HCT116 (cell line): ENCODE results near the gene ARSK. TPM values are rescaled to one million over a fixed set of nuclear protein-coding genes. Genes with fewer than 3 reads are reported as not detected.

Experiments
- ATAC-seq: fragments of 200-7000 bp; cut with Tn5 transposase; 2 replicates; pipeline ENCODE4 v1.9.1; 2020; ENCODE audit warnings: mild to moderate bottlenecking, moderate library complexity
- BruUV-seq: library from RNA; stranded (reverse); fragments of 400-500 nt; replicated peaks from 2 replicates; lab custom pipeline; 2021; lab: Mats Ljungman, UMichigan
- CTCF ChIA-PET: fragments of 300-600 bp; sonication (Branson Sonifier 250); formaldehyde crosslinking; loops from one replicate; lab custom pipeline; 2021; ENCODE audit warnings: antibody characterized with exemption; lab: Charles Lee
- POLR2A ChIA-PET: fragments of 300-600, 350-600 bp; sonication (Branson Sonifier 250); formaldehyde crosslinking; loops from one replicate; lab custom pipeline; 2021; ENCODE audit warnings: antibody characterized with exemption; lab: Charles Lee
- RAD21 ChIA-PET, 2 experiments: fragments of 300-600 bp; sonication (Branson Sonifier 250); formaldehyde crosslinking; loops; one replicate each; lab custom pipeline; 2023; ENCODE audit warnings: low total read pairs in 2 of 2; ENCODE audit not compliant: uncharacterized antibody in 2 of 2, unreplicated experiment in 2 of 2, low non-redundant PET in 1 of 2; lab: Charles Lee
- DNase-seq: peaks from one replicate; pipeline ENCODE4 v3.0.0-alpha.2; 2010; ENCODE audit warnings: low read depth, low spot score
- H2AFZ ChIP-seq: fragments of 200-600 bp; shearing (Covaris generic), sonication (generic); 2 replicates; pipeline ENCODE4 v1.6.1; 2017; ENCODE audit warnings: low read depth, mixed run types, mixed read lengths, antibody characterized with exemption, low read length; ENCODE audit not compliant: poor library complexity, severe bottlenecking
- H3K27ac ChIP-seq: 2 replicates; pipeline ENCODE4 v1.5.1; 2012; ENCODE audit warnings: low read depth, low read length
- H3K27me3 ChIP-seq: fragments of 200-600 bp; sonication (generic); 2 replicates; pipeline ENCODE4 v1.6.1; 2016; ENCODE audit warnings: mixed run types, low read length, mixed read lengths; ENCODE audit not compliant: insufficient read depth
- H3K36me3 ChIP-seq, 2 experiments: fragments of 200-500 bp in 1 of 2; fragments of 200-600 bp in 1 of 2; sonication (Bioruptor generic) in 1 of 2; sonication (generic) in 1 of 2; 2 replicates each; pipeline versions ENCODE4 v1.5.1 to v1.6.1; 2014 to 2016; ENCODE audit warnings: low read length in 2 of 2, inconsistent platforms in 1 of 2, mixed read lengths in 1 of 2, mixed run types in 1 of 2; ENCODE audit not compliant: insufficient read depth in 2 of 2, control insufficient read depth in 1 of 2
- H3K4me1 ChIP-seq, 2 experiments: fragments of 200-600 bp in 1 of 2; sonication (generic) in 1 of 2; 2 replicates each; pipeline versions ENCODE4 v1.5.1 to v1.6.1; 2012 to 2017; ENCODE audit warnings: low read length in 2 of 2, inconsistent platforms in 1 of 2, mild to moderate bottlenecking in 1 of 2, mixed read lengths in 1 of 2, mixed run types in 1 of 2, moderate library complexity in 1 of 2; ENCODE audit not compliant: insufficient read depth in 2 of 2, control insufficient read depth in 1 of 2
- H3K4me2 ChIP-seq: fragments of 200-600 bp; sonication (generic); 2 replicates; pipeline ENCODE4 v1.6.1; 2017; ENCODE audit warnings: mixed run types, low read length, mixed read lengths
- H3K4me3 ChIP-seq, 2 experiments: fragments of 200-600 bp in 1 of 2; sonication (generic) in 1 of 2; replicated peaks in 1 of 2; 2 replicates each; pipeline ENCODE4 v1.5.1; 2011 to 2016; ENCODE audit warnings: low read length in 2 of 2, control low read depth in 1 of 2, low read depth in 1 of 2, mild to moderate bottlenecking in 1 of 2, mixed read lengths in 1 of 2, mixed run types in 1 of 2
- H3K79me2 ChIP-seq: fragments of 200-600 bp; sonication (generic); 2 replicates; pipeline ENCODE4 v1.6.1; 2017; ENCODE audit warnings: mild to moderate bottlenecking, mixed run types, low read length, moderate library complexity, mixed read lengths; ENCODE audit not compliant: insufficient read depth
- H3K9ac ChIP-seq: fragments of 200-600 bp; sonication (generic); 2 replicates; pipeline ENCODE4 v1.6.1; 2016; ENCODE audit warnings: low read length, mixed read lengths
- H3K9me2 ChIP-seq: fragments of 200-600 bp; sonication (generic), shearing (Covaris generic); 2 replicates; pipeline ENCODE4 v1.6.1; 2017; ENCODE audit warnings: mixed run types, mild to moderate bottlenecking, moderate library complexity; ENCODE audit not compliant: insufficient read depth
- H3K9me3 ChIP-seq, 2 experiments: fragments of 200-500 bp in 1 of 2; fragments of 200-600 bp in 1 of 2; sonication (Bioruptor generic) in 1 of 2; sonication (generic) in 1 of 2; 2 replicates each; pipeline ENCODE4 v1.6.1; 2014 to 2017; ENCODE audit warnings: low read length in 2 of 2, mixed read lengths in 2 of 2, inconsistent platforms in 1 of 2, low read depth in 1 of 2, mild to moderate bottlenecking in 1 of 2, mixed run types in 1 of 2, moderate library complexity in 1 of 2; ENCODE audit not compliant: control insufficient read depth in 1 of 2, insufficient read depth in 1 of 2
- H4K20me1 ChIP-seq: fragments of 200-600 bp; sonication (generic), shearing (Covaris generic); 2 replicates; pipeline ENCODE4 v1.6.1; 2017; ENCODE audit warnings: mixed run types, mild to moderate bottlenecking, moderate library complexity; ENCODE audit not compliant: insufficient read depth
- CEBPB ChIP-seq: IDR thresholded peaks from 2 replicates; pipeline ENCODE4 v1.6.1; 2012; ENCODE audit warnings: low read depth
- EGR1 ChIP-seq: IDR thresholded peaks from 2 replicates; pipeline ENCODE4 v1.6.1; 2012; ENCODE audit warnings: low read depth
- EZH2 ChIP-seq: fragments of 200-600 bp; sonication (generic); IDR thresholded peaks from 2 replicates; pipeline ENCODE4 v1.6.1; 2017; ENCODE audit warnings: antibody characterized with exemption, mixed run types
- EZH2phosphoT487 ChIP-seq: fragments of 200-600 bp; IDR thresholded peaks from 2 replicates; pipeline ENCODE4 v1.6.1; 2018; ENCODE audit warnings: antibody characterized with exemption, borderline replicate concordance
- FOSL1 ChIP-seq: IDR thresholded peaks from 2 replicates; pipeline ENCODE4 v1.6.1; 2012; ENCODE audit warnings: low read depth
- JUND ChIP-seq: IDR thresholded peaks from 2 replicates; pipeline ENCODE4 v1.6.1; 2012
- POLR2A ChIP-seq: IDR thresholded peaks from 2 replicates; pipeline ENCODE4 v1.7.0; 2011; ENCODE audit warnings: borderline replicate concordance; ENCODE audit not compliant: insufficient read depth, insufficient read length; ENCODE audit errors: extremely low read depth
- RAD21 ChIP-seq: IDR thresholded peaks from 2 replicates; pipeline ENCODE4 v1.6.1; 2012; ENCODE audit warnings: low read depth, mild to moderate bottlenecking
- SIN3A ChIP-seq: IDR thresholded peaks from 2 replicates; pipeline ENCODE4 v1.6.1; 2012; ENCODE audit warnings: low read depth
- SP1 ChIP-seq: IDR thresholded peaks from 2 replicates; pipeline ENCODE4 v1.6.1; 2012; ENCODE audit warnings: low read depth
- SRF ChIP-seq: IDR thresholded peaks from 2 replicates; pipeline ENCODE4 v1.6.1; 2012; ENCODE audit warnings: low read depth
- TCF7L2 ChIP-seq: IDR thresholded peaks from 2 replicates; pipeline ENCODE4 v1.7.0; 2011; ENCODE audit warnings: borderline replicate concordance, inconsistent platforms; ENCODE audit not compliant: insufficient read depth, insufficient read length; ENCODE audit errors: extremely low read depth
- YY1 ChIP-seq: IDR thresholded peaks from 2 replicates; pipeline ENCODE4 v1.6.1; 2011; ENCODE audit warnings: low read length, low read depth, moderate library complexity, mild to moderate bottlenecking; ENCODE audit not compliant: insufficient replicate concordance; ENCODE audit errors: extremely low read depth
- ZFX ChIP-seq: fragments of 450-650 bp; IDR thresholded peaks from 2 replicates; pipeline ENCODE4 v1.6.1; 2017
- ZNF274 ChIP-seq: fragments of 200-500 bp; sonication (Bioruptor generic); IDR thresholded peaks from 2 replicates; pipeline ENCODE4 v1.6.1; 2014; ENCODE audit warnings: mild to moderate bottlenecking, low read depth, low read length, inconsistent platforms
- intact Hi-C: fragments of 100-400 bp; cut with micrococcal nuclease; formaldehyde crosslinking; loops from 2 replicates; pipeline ENCODE4 v1.10.0; 2022
- total RNA-seq: library from RNA; stranded (reverse); gene quantifications from one replicate; pipeline ENCODE4 v1.2.1, GENCODE V29; 2021; ENCODE audit not compliant: unreplicated experiment
- TF ChIP-seq, protein P1 (sequence below): IDR thresholded peaks from 2 replicates; pipeline ENCODE4 v1.6.1; 2012

The ARSK gene
- total RNA-seq, 1 experiment from 2014 or later: 4.6 TPM

- ChIA-PET POLR2A (no interaction called here), RAD21 (no interaction called here), CTCF (no interaction called here)
- Histone ChIP-seq H3K9me2 (no peaks in the 10 kb centered on the region), H3K9ac (no peak overlapping the region), H3K27me3 (no peaks in the 10 kb centered on the region), H4K20me1 (no peaks in the 10 kb centered on the region), H2AFZ (no peak overlapping the region), H3K27ac (no peak overlapping the region), H3K36me3 (no peaks in the 10 kb centered on the region), H3K4me2 (no peak overlapping the region), H3K4me1 (no peaks in the 10 kb centered on the region), H3K9me3 (no peaks in the 10 kb centered on the region), H3K4me3 (no peak overlapping the region), H3K79me2 (no peaks in the 10 kb centered on the region)
- ATAC-seq: no peak
- no peak for DNase-seq
- no TSS peak for BruUV-seq
- intact Hi-C loops: no loop called here
- no peak for TF ChIP-seq EZH2phosphoT487
- no peak for TF ChIP-seq SRF
- TF ChIP-seq CEBPB: no peak
- no peak for TF ChIP-seq JUND
- TF ChIP-seq POLR2A: no peak
- TF ChIP-seq SIN3A: no peak
- no peak for TF ChIP-seq EZH2
- TF ChIP-seq, all 23 proteins: peak for 0
Observed at GRCh38 chr5:95606419-95606818, 51.5 kb downstream of the ARSK start.

GRCh38 chr5:95609711-95610110, 54.8 kb downstream of the ARSK start:
- CTCF ChIA-PET: no interaction called here
- RAD21 ChIA-PET: no interaction called here

More at GRCh38 chr5:95609711-95610110, 54.8 kb downstream of the ARSK start:
- intact Hi-C loops: no loop called here
- H3K9ac ChIP-seq: no peak overlapping the region
- BruUV-seq: no TSS peak
- H3K36me3 ChIP-seq: no peaks in the 10 kb centered on the region
- no peak overlapping the region for H2AFZ ChIP-seq
- POLR2A ChIA-PET: no interaction called here
- H3K27ac ChIP-seq: no peak overlapping the region
- no peak for DNase-seq
- no peaks in the 10 kb centered on the region for H4K20me1 ChIP-seq
- no peak overlapping the region for H3K4me2 ChIP-seq
- no peaks in the 10 kb centered on the region for H3K79me2 ChIP-seq
- ATAC-seq: no peak
- H3K9me2 ChIP-seq: no peaks in the 10 kb centered on the region
- H3K27me3 ChIP-seq: no peaks in the 10 kb centered on the region
- TF ChIP-seq JUND (no peak), YY1 (no peak), POLR2A (no peak), SIN3A (no peak), CEBPB (no peak), FOSL1 (no peak), SP1 (no peak), ZNF274 (no peak), TCF7L2 (no peak), EZH2 (no peak), ZFX (no peak), RAD21 (no peak), EGR1 (no peak)
- TF ChIP-seq, protein P1, sequence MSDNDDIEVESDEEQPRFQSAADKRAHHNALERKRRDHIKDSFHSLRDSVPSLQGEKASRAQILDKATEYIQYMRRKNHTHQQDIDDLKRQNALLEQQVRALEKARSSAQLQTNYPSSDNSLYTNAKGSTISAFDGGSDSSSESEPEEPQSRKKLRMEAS: no peak
- TF ChIP-seq, all 23 proteins: peak for 0
- Histone ChIP-seq H3K4me1 (no peaks in the 10 kb centered on the region), H3K9me3 (peaks cover 0 to 4% of the 10 kb centered on the region in 2 experiments; a peak in 1 of 4 replicates), H3K4me3 (no peak overlapping the region)
